HEK293 (cell line): ENCODE measurements around the gene OR8D1.

Experiments used
- CTCF ChIA-PET: fragments of 350-600 bp; formaldehyde crosslinking; extraction: SDS; loops from one replicate; lab custom pipeline; 2021; ENCODE audit warnings: antibody characterized with exemption; lab: Yijun Ruan, JAX
- POLR2A ChIA-PET: fragments of 300-600 bp; formaldehyde crosslinking; extraction: SDS; loops from one replicate; lab custom pipeline; 2020; ENCODE audit warnings: antibody characterized with exemption, inconsistent platforms; lab: Yijun Ruan, JAX
- H3K27ac ChIP-seq: fragments of 200-500 bp; sonication (Bioruptor generic); 2 replicates; pipeline ENCODE4 v1.5.1; 2014; ENCODE audit warnings: low read depth, low read length, control low read depth, inconsistent platforms; ENCODE audit errors: extremely low read depth
- H3K36me3 ChIP-seq, 2 experiments: fragments of 200-500 bp in 1 of 2; sonication (Bioruptor generic) in 1 of 2; 1 replicate in 1 of 2; 2 replicates in 1 of 2; pipeline ENCODE4 v1.5.1; 2014 to 2017; ENCODE audit warnings: inconsistent platforms in 2 of 2, low read length in 2 of 2; ENCODE audit not compliant: control insufficient read depth in 2 of 2, insufficient read depth in 1 of 2
- H3K4me1 ChIP-seq: fragments of 200-500 bp; sonication (Bioruptor generic); 2 replicates; pipeline ENCODE4 v1.5.1; 2014; ENCODE audit warnings: mild to moderate bottlenecking, low read length, inconsistent platforms; ENCODE audit not compliant: control insufficient read depth, insufficient read depth
- H3K4me3 ChIP-seq: 2 replicates; pipeline ENCODE4 v1.5.1; 2011; ENCODE audit warnings: low read depth, mild to moderate bottlenecking, control low read depth, low read length, moderate library complexity
- H3K9me3 ChIP-seq: fragments of 200-500 bp; sonication (Bioruptor generic); 2 replicates; pipeline ENCODE4 v1.5.1; 2014; ENCODE audit warnings: low read depth, low read length, inconsistent platforms; ENCODE audit not compliant: control insufficient read depth, insufficient read depth
- GLI2 ChIP-seq: fragments of 450-650 bp; formaldehyde crosslinking; IDR thresholded peaks from 2 replicates; pipeline ENCODE4; 2017; ENCODE audit warnings: missing biosample characterization, missing genetic modification characterization, low read depth, borderline replicate concordance
- OSR2 ChIP-seq: fragments of 450-650 bp; formaldehyde crosslinking; IDR thresholded peaks from 2 replicates; pipeline ENCODE4 v1.5.1; 2016; ENCODE audit warnings: missing biosample characterization, missing genetic modification characterization
- SP3 ChIP-seq: fragments of 450-650 bp; formaldehyde crosslinking; IDR thresholded peaks from 2 replicates; pipeline ENCODE4 v1.5.1; 2016; ENCODE audit warnings: missing biosample characterization, missing genetic modification characterization
- WT1 ChIP-seq: fragments of 450-650 bp; formaldehyde crosslinking; IDR thresholded peaks from 2 replicates; pipeline ENCODE4 v1.5.1; 2016; ENCODE audit warnings: missing biosample characterization, missing genetic modification characterization
- ZFP3 ChIP-seq: fragments of 450-650 bp; formaldehyde crosslinking; IDR thresholded peaks from 2 replicates; pipeline ENCODE4 v1.5.1; 2016; ENCODE audit warnings: low read depth, missing biosample characterization, missing genetic modification characterization
- ZNF211 ChIP-seq: fragments of 450-650 bp; formaldehyde crosslinking; IDR thresholded peaks from 2 replicates; pipeline ENCODE4 v1.5.1; 2016; ENCODE audit warnings: low read depth, missing biosample characterization, missing genetic modification characterization
- ZNF239 ChIP-seq: fragments of 450-650 bp; formaldehyde crosslinking; IDR thresholded peaks from 2 replicates; pipeline ENCODE4 v1.5.1; 2016; ENCODE audit warnings: missing biosample characterization, missing genetic modification characterization
- ZNF280C ChIP-seq: fragments of 450-650 bp; formaldehyde crosslinking; IDR thresholded peaks from 2 replicates; pipeline ENCODE4 v1.5.1; 2016; ENCODE audit warnings: missing biosample characterization, missing genetic modification characterization
- ZNF280D ChIP-seq: fragments of 450-650 bp; formaldehyde crosslinking; IDR thresholded peaks from 2 replicates; pipeline ENCODE4 v1.5.1; 2016; ENCODE audit warnings: missing biosample characterization, missing genetic modification characterization
- ZNF433 ChIP-seq: fragments of 450-650 bp; formaldehyde crosslinking; IDR thresholded peaks from 2 replicates; pipeline ENCODE4 v1.5.1; 2016; ENCODE audit warnings: missing biosample characterization, missing genetic modification characterization, low read depth
- ZNF513 ChIP-seq: fragments of 450-650 bp; IDR thresholded peaks from 2 replicates; pipeline ENCODE4 v1.5.1; 2018; ENCODE audit warnings: missing biosample characterization, missing genetic modification characterization
- ZNF521 ChIP-seq: fragments of 450-650 bp; formaldehyde crosslinking; IDR thresholded peaks from 2 replicates; pipeline ENCODE4 v1.5.1; 2017; ENCODE audit warnings: missing biosample characterization, mild to moderate bottlenecking, missing genetic modification characterization
- ZNF549 ChIP-seq: fragments of 450-650 bp; IDR thresholded peaks from 2 replicates; pipeline ENCODE4 v1.5.1; 2018; ENCODE audit warnings: missing biosample characterization, missing genetic modification characterization, mild to moderate bottlenecking, inconsistent platforms, moderate library complexity
- ZNF571 ChIP-seq: fragments of 450-650 bp; formaldehyde crosslinking; IDR thresholded peaks from 2 replicates; pipeline ENCODE4 v1.5.0; 2017; ENCODE audit warnings: missing biosample characterization, missing genetic modification characterization
- ZNF626 ChIP-seq: fragments of 450-650 bp; sonication (Bioruptor Pico); formaldehyde crosslinking; IDR thresholded peaks from 2 replicates; pipeline ENCODE4 v1.5.1; 2018; ENCODE audit warnings: missing biosample characterization, missing genetic modification characterization, inconsistent platforms
- ZNF707 ChIP-seq: fragments of 450-650 bp; formaldehyde crosslinking; IDR thresholded peaks from 2 replicates; pipeline ENCODE4 v1.5.1; 2016; ENCODE audit warnings: missing biosample characterization, missing genetic modification characterization
- ZNF792 ChIP-seq: fragments of 450-650 bp; formaldehyde crosslinking; IDR thresholded peaks from 2 replicates; pipeline ENCODE4 v1.5.1; 2016; ENCODE audit warnings: missing biosample characterization, missing genetic modification characterization
- TF ChIP-seq, protein P1 (sequence below): fragments of 450-650 bp; formaldehyde crosslinking; IDR thresholded peaks from 2 replicates; pipeline ENCODE4 v1.5.1; 2016; ENCODE audit warnings: missing biosample characterization, missing genetic modification characterization
- TF ChIP-seq, protein P2 (sequence below): fragments of 450-650 bp; formaldehyde crosslinking; IDR thresholded peaks from 2 replicates; pipeline ENCODE4 v1.5.1; 2017; ENCODE audit warnings: missing biosample characterization, mild to moderate bottlenecking, missing genetic modification characterization, moderate library complexity

OR8D1 gene

DNA sequence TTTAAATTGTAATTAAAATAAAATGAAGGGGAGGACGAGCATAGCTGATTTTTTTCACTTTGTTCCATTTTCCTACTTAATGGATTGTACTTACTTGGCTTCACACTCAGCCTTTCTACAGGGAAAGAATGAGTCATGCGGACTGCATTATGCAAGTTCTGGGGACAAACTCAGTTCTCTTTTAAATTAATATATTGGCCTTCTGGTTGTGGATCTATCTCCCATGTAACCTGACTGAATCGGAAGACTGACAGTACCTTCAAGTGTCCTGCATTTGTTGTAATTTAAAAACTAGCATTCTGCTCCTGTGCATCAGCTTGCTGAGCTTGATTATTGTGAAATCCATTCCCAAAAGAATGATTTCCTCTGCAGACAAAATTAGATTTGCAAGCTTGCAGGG, 12.2 kb downstream of the OR8D1 start:
- H3K27ac ChIP-seq, result no peak overlapping the region
- no peaks in the 10 kb centered on the region for H3K36me3 ChIP-seq
- H3K4me3 ChIP-seq, result no peak overlapping the region
- ChIA-PET POLR2A (no interaction called here), CTCF (no interaction called here)
- no peaks in the 10 kb centered on the region for H3K9me3 ChIP-seq
- TF ChIP-seq ZNF521 (tag by site-specific recombination) (no peak), ZNF239 (tag by site-specific recombination) (no peak), GLI2 (tag by site-specific recombination) (no peak), ZNF211 (tag by site-specific recombination) (no peak)
- TF ChIP-seq, protein P1, sequence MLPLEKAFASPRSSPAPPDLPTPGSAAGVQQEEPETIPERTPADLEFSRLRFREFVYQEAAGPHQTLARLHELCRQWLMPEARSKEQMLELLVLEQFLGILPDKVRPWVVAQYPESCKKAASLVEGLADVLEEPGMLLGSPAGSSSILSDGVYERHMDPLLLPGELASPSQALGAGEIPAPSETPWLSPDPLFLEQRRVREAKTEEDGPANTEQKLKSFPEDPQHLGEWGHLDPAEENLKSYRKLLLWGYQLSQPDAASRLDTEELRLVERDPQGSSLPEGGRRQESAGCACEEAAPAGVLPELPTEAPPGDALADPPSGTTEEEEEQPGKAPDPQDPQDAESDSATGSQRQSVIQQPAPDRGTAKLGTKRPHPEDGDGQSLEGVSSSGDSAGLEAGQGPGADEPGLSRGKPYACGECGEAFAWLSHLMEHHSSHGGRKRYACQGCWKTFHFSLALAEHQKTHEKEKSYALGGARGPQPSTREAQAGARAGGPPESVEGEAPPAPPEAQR (tag by site-specific recombination), result no peak
- no peaks in the 10 kb centered on the region for H3K4me1 ChIP-seq

GRCh38 chr11:124297921-124298320, 15.8 kb downstream of the OR8D1 start:
- Histone ChIP-seq H3K9me3 (no peaks in the 10 kb centered on the region), H3K4me3 (no peak overlapping the region)
- CTCF ChIA-PET, result no interaction called here
- POLR2A ChIA-PET, result no interaction called here
- no peak for TF ChIP-seq ZNF280C (tag by site-specific recombination)
- no peak for TF ChIP-seq SP3
- no peak for TF ChIP-seq ZNF549 (tag by site-specific recombination)
- TF ChIP-seq OSR2, result no peak
- no peak for TF ChIP-seq ZNF571 (tag by site-specific recombination)
- TF ChIP-seq ZNF280D (tag by site-specific recombination), result no peak
- TF ChIP-seq ZNF707, result no peak
- no peak for TF ChIP-seq WT1 (tag by site-specific recombination)
- TF ChIP-seq, protein P1 (tag by site-specific recombination), result no peak
- no peak for TF ChIP-seq ZNF792
- TF ChIP-seq ZNF626 (tag by site-specific recombination), result no peak
- TF ChIP-seq ZNF513 (tag by site-specific recombination), result no peak
- TF ChIP-seq, protein P2, sequence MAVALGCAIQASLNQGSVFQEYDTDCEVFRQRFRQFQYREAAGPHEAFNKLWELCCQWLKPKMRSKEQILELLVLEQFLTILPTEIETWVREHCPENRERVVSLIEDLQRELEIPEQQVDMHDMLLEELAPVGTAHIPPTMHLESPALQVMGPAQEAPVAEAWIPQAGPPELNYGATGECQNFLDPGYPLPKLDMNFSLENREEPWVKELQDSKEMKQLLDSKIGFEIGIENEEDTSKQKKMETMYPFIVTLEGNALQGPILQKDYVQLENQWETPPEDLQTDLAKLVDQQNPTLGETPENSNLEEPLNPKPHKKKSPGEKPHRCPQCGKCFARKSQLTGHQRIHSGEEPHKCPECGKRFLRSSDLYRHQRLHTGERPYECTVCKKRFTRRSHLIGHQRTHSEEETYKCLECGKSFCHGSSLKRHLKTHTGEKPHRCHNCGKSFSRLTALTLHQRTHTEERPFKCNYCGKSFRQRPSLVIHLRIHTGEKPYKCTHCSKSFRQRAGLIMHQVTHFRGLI (tag by site-specific recombination), result no peak
- TF ChIP-seq ZNF433 (tag by site-specific recombination), result no peak
- TF ChIP-seq ZFP3 (tag by site-specific recombination), result no peak
- TF ChIP-seq, all 188 proteins: peak for 0
- H3K4me1 ChIP-seq, result no peaks in the 10 kb centered on the region
- H3K36me3 ChIP-seq, result no peaks in the 10 kb centered on the region
- no peak overlapping the region for H3K27ac ChIP-seq
